GM18867 (cell line): ENCODE measurements around the gene OR6K3.
"Not testable (repeated sequence)": the region's sequence is repeated elsewhere in the genome, so short reads cannot be mapped to it uniquely, and the experiment has no call there.

Source experiments
- ATAC-seq: cut with Tn5 transposase; IDR thresholded peaks from one replicate; pipeline ENCODE4 v1.9.1; 2021; ENCODE audit warnings: mild to moderate bottlenecking, moderate library complexity; ENCODE audit not compliant: unreplicated experiment

Gene OR6K3, protein sequence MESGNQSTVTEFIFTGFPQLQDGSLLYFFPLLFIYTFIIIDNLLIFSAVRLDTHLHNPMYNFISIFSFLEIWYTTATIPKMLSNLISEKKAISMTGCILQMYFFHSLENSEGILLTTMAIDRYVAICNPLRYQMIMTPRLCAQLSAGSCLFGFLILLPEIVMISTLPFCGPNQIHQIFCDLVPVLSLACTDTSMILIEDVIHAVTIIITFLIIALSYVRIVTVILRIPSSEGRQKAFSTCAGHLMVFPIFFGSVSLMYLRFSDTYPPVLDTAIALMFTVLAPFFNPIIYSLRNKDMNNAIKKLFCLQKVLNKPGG

DNA sequence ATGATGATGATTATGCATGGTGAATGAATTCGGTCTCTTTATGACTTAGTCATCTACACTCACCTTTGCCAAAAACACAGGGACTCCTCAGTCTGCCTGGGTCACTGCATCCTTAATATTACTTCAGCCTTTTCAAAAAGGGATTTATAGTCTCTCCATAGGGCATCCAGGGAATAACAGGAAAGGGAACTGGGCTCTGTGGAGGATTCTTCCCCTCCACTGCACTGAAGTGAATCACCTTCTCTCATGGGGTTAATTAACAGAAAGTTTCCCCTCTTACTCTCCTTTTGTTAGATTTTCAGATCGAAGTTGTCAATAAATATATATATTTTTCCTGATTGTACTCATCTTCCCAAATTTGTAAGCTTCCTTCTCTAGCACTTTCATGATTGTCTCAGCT, at the start of gene OR6K3:
OR6K3 (minus strand) TSS at position 101 of the 400 bp plus-strand sequence. CDS start 2,605 bp downstream, outside the sequence.
- ATAC-seq = no peak

DNA sequence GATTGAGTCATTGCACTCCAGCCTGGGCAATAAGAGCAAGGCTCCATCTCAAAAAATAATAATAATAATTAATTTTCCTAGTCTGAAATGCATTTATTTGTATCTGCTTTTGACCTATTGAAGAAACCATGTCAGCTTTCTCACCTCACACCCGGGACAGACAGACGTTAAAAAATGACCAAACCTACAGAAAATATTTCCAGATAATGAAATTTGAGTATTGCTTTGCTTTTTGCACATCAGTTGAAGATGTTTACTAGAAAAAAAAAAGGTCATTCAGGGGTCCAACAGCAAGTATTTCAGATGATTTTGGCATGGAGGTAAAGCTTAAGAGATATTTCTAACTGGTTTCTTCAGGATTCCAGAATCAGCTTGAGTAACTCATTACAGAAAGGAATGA, 33.9 kb upstream of the OR6K3 start, which contains the start of gene OR6K6:
OR6K6 (plus strand) TSS at position 301 of the 400 bp plus-strand sequence. CDS start 168 bp downstream, outside the sequence.
- no peak for ATAC-seq

- ATAC-seq = no peak
These were observed 31.7 kb upstream of the OR6K3 start for GRCh38 chr1:158752155-158752712.

DNA sequence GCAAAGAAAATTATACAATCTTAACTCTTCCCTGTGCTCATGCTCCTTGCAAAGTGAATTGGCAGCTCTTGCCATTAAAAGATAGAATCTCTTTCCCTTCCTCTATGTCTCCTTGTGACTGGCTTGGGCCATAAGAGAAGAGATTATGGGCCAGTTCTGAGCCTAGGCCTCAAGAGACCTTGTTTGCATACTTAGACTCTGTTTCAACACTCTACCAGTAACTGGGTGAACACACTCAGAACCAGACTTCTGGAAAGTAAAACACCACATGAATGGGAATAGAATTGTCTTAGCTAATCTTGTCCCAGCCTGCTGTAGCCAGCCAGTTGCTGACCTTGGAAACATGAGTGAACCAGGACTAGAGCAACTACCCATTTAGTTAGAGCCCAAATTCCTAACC, 15.3 kb upstream of the OR6K3 start:
- no peak for ATAC-seq

- ATAC-seq = no peak
These were observed 12.0 kb upstream of the OR6K3 start for GRCh38 chr1:158732524-158732923.

DNA sequence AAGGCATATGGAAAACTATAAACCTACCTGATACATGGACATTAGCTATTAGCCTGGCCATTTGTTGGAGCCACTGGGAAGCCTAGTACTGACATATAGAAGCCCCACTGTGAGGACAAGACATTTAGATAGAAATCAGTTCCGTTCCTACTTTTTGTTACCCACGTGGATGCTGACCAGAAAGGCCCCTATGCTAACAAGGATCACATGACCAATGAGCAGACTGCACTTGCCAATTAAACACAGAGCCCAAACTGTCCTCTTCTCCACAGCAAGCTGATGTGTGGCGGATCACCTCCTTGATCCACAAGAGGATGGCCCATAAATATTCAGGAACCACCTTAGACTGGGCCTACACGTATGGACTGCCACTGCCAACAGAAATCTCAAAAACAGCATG, 11.2 kb upstream of the OR6K3 start:
- no peak for ATAC-seq

GRCh38 chr1:158730453-158730852, 9.9 kb upstream of the OR6K3 start:
- no peak for ATAC-seq

DNA sequence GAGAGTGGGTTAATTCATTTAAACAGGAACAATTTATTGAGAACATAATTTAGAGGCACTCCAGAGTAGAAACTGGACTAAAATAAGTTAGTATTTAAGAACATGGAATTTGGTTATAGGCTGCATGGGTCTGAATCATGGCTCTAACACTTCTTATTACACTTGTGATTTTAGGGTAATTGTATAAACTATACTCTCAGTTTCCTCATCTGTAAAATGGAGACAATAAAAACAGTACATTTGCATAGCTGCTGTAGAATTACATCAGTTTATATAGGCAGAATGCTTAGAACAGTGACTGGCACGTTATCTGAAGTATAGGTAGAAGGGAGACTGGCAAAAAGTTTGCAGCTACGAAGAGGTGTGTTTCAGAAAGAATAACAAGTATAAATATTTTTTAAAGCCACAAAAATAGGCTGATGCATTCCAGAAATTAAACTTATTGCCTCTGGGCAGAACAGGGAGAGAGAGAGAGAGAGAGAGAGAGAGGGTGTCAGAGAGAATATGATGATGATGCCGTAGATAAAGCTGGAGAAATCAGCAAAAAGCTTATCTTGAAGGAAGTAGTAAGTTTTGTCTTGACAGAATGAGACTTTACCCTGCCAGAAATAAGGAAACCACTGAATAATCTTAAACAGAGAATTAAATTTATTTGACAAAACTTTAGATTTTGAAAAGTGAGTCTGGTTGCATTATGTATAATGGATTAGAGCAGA, 8.1 kb upstream of the OR6K3 start:
- ATAC-seq = no peak

GRCh38 chr1:158724442-158724841, 3.9 kb upstream of the OR6K3 start:
- no peak for ATAC-seq

DNA sequence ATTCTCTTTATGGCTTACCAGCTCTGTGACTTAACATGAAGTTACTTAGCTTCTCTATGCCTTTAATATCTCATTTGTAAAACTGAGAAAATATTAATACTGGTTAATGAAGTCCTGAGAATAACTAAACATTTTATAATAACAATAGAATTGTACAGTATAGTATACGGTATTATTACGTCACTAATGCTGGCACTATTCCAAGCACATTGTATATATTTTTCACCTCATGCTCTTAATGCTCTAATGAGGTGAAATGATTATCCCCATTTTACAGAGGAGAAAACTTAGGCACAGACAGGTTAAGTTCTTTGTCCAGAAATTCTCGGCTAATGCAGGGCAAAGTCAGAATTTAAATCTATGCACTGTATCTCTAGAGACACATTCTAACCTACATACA, 856 bp downstream of the OR6K3 start:
- no peak for ATAC-seq

- no peak for ATAC-seq
These were observed 3.2 kb downstream of the OR6K3 start for GRCh38 chr1:158717344-158717743.

DNA sequence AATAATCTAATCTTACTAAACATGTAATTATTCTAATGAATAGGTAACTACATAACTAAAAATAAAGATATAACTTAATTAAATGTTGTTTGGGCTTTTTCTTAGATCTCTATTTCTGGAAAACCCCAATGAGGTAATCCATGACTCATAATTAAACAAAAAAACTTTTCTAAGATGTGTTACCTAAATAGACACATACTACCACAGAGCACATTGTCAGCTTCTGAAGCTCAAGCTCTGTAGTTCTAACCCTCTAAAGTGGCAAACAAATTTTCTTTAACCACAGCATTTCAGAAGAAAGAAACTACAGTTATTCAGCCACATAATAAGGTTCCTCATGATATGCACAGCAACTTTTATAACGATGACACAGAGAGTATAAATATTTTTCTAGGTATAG, 4.2 kb downstream of the OR6K3 start:
- ATAC-seq = no peak

- ATAC-seq = no peak
These were observed 5.8 kb downstream of the OR6K3 start for GRCh38 chr1:158714754-158715153.

- no peak for ATAC-seq
These were observed 9.4 kb downstream of the OR6K3 start for GRCh38 chr1:158711098-158711497.

DNA sequence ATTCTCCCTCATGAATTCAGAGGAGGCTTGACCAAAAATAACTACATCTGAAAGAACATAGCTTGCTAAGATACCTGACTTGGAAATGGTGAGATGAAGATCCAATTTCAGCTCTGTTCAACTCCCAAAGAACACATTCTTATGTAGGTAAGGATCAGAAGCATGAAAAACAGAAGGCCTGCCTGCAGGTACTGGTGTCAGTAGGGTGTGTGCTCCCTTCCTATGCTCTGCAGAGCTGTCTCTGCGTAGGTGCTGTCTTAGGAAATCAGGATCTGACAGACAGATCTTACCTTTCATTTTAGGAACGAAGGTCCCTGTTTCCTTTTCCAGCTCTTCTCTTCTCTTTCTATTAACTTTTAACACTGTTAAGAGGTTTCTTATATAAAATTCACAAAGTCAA, 14.4 kb downstream of the OR6K3 start:
- ATAC-seq = no peak

DNA sequence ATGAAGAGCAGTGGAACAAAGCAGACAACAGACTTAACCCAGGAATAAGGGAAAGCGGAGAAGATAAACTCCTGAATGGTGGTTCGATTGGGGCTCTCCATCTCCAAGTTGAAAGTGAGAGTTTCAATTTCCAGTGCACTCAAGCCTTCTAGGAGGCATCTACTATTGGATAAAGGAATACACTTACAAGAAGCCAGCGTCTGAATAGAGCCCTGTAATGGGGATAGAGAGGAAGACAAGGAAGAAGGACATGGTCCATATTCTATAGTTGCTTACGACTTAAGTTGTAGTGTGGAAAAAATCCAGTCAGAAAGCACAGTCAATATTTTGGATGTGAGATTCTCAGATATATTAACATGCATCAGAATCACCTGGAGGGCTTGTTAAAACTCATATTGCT, 20.0 kb downstream of the OR6K3 start, which contains the start of gene OR6K2:
OR6K2 (minus strand) TSS at position 101 of the 400 bp plus-strand sequence; CDS start at position 101, 0 bp downstream.
- no peak for ATAC-seq

GRCh38 chr1:158694596-158694995, 25.9 kb downstream of the OR6K3 start:
- ATAC-seq = no peak

DNA sequence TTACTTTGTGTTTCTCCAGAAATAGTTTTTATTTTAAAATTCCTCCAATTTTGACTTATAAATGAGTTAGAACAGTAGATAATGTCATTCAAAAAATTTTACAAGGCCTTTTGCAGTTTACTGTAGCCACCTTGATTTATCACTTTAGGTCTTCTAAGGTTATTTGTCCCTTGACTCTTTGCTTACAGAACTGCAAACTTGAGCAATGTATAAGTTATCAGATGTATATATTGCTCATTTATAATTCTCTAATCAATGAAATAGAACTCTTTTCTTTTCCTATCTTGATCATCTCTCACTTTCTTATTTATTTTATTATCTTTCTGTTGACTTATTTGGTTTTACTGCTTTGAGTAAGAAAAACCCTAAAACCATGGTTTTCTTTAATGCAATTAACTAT, 28.2 kb downstream of the OR6K3 start:
- no peak for ATAC-seq

- ATAC-seq = no peak
These were observed 28.6 kb downstream of the OR6K3 start for GRCh38 chr1:158691907-158692306.

DNA sequence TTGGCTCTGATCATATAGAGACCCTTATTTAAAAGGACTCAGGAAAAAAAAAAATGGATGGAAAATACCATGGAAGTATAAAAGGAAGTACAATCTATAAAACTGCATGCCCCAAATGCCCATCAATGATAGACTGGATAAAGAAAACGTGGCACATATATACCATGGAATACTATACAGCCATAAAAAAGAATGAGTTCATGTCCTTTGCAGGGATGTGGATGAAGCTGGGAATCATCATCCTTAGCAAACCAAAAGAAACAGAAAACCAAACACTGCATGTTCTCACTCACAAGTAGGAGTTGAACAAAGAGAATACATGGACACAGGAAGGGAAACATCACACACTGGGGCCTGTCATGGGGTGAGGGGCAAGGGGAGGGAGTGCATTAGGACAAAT, 29.4 kb downstream of the OR6K3 start:
- ATAC-seq = not testable (repeated sequence)

DNA sequence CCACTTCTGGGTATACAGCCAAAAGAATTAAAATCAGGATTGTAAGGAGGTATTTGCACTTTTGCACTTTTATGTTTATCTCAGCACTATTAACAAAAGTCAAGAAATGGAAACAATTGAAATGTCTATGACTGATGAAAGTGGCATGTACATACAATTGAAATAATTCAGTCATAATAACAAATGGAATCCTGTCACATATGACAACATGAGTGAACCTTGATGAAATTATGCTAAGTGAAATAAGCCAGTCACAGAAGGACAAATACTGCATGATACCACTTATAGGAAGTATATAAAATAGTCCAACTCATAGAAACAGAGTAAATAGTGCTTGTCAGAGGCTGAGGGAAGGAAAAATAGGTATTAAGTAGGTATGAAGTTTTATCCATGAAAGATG, 30.6 kb downstream of the OR6K3 start:
- ATAC-seq = no peak

DNA sequence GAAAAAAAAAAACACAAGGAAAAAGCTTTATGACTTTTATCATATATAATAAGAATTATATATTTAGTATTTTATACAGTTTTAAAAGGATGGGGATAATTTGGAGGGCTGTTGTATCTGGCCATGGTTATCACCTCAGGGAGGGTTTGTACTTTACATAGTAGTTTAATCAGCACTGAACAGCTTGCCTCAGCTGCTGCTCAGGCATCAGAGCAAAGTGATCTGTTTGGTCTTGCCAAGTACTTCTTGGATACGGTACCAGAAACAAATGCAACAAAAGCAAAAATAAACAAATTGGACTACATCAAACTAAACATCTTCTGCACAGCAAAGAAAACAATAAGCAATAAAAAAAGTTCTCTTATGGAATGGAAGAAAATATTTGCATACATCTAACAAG, 31.4 kb downstream of the OR6K3 start:
- no peak for ATAC-seq
